Breast epithelium (tissue), 4 donors: ENCODE data around the gene RRAGD. TPM values are rescaled to one million over a fixed set of nuclear protein-coding genes. Genes with fewer than 3 reads are reported as not detected.

Experiments used
- DNase-seq, 2 donors: peaks; one replicate each; pipeline ENCODE4 v3.0.0-alpha.2; 2019; ENCODE audit warnings: low spot score in 2 of 2
- H3K27ac ChIP-seq, 2 donors: fragments of 200-600 bp; sonication (generic) in 1 of 2; one replicate each; pipeline ENCODE4 v1.5.1; 2016 to 2019; ENCODE audit warnings: mild to moderate bottlenecking in 1 of 2
- H3K27me3 ChIP-seq, 2 donors: fragments of 200-600 bp; sonication (generic) in 1 of 2; one replicate each; pipeline versions ENCODE4 v1.5.1 to v1.6.0; 2017 to 2019; ENCODE audit warnings: control low read depth in 1 of 2, mild to moderate bottlenecking in 1 of 2
- H3K36me3 ChIP-seq: fragments of 200-600 bp; one replicate; pipeline ENCODE4 v1.5.1; 2019
- H3K4me1 ChIP-seq, 2 donors: fragments of 200-600 bp; sonication (generic); one replicate each; pipeline ENCODE4 v1.5.1; 2016 to 2019; ENCODE audit warnings: control low read depth in 1 of 2
- H3K4me3 ChIP-seq, 3 donors: fragments of 200-600 bp; sonication (generic); 1 replicate in 2 of 3; 2 replicates in 1 of 3; pipeline ENCODE4 v1.5.1; 2016 to 2019; ENCODE audit warnings: mild to moderate bottlenecking in 3 of 3, moderate library complexity in 2 of 3
- H3K9me3 ChIP-seq, 2 donors: fragments of 200-600 bp; sonication (generic) in 1 of 2; one replicate each; pipeline ENCODE4 v1.5.1; 2016 to 2019; ENCODE audit warnings: control low read depth in 1 of 2
- POLR2A ChIP-seq: fragments of 450-650 bp; IDR thresholded peaks from one replicate; pipeline ENCODE4 v1.6.1; 2016; ENCODE audit warnings: antibody characterized with exemption, mild to moderate bottlenecking, moderate library complexity
- POLR2AphosphoS5 ChIP-seq, 3 donors: sonication (generic); formaldehyde crosslinking; IDR thresholded peaks; one replicate each; pipeline ENCODE4 v1.6.1; 2017; ENCODE audit warnings: antibody characterized with exemption in 3 of 3
- intact Hi-C: fragments of 100-400 bp; cut with DNase I; formaldehyde crosslinking; loops from one replicate; pipeline ENCODE4 v1.15.1; 2023; ENCODE audit warnings: low total_unique reads
- total RNA-seq, 3 donors: library from RNA; depleted of rRNA; stranded (reverse); fragments of >200 nt; gene quantifications; one replicate each; pipeline ENCODE4 v1.1.0, GENCODE V29; 2016
- TF ChIP-seq, protein P1 (sequence below), 3 donors: fragments of 450-650 bp; IDR thresholded peaks; one replicate each; pipeline ENCODE4 v1.5.1; 2016 to 2017; ENCODE audit warnings: antibody characterized with exemption in 3 of 3, mild to moderate bottlenecking in 3 of 3, moderate library complexity in 3 of 3

The RRAGD gene
- total RNA-seq, 3 donors from 2014 or later, result 12.8 to 38.6 (median 23.9) TPM

DNA sequence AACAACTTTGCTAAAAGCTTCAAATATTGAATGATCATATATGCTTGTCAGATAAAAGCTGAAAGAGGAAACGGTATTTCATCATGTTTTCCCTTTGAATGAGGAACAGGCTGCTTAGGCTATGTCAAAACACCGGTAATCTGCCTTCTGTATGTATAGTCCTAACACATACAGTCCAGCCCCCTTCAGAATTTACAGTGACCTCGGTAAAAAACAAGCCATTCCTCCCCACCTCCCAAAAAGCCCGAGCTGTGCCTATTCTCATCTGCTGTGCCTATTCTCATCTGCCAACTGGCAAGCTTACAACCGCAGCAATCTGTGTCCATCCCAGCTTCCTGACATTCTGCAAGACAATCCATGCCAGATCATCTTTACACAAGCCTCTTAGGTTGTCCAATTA, 32.8 kb downstream of the RRAGD start:
- H3K27me3 ChIP-seq, result no peaks in the 10 kb centered on the region
- TF ChIP-seq, protein P1, sequence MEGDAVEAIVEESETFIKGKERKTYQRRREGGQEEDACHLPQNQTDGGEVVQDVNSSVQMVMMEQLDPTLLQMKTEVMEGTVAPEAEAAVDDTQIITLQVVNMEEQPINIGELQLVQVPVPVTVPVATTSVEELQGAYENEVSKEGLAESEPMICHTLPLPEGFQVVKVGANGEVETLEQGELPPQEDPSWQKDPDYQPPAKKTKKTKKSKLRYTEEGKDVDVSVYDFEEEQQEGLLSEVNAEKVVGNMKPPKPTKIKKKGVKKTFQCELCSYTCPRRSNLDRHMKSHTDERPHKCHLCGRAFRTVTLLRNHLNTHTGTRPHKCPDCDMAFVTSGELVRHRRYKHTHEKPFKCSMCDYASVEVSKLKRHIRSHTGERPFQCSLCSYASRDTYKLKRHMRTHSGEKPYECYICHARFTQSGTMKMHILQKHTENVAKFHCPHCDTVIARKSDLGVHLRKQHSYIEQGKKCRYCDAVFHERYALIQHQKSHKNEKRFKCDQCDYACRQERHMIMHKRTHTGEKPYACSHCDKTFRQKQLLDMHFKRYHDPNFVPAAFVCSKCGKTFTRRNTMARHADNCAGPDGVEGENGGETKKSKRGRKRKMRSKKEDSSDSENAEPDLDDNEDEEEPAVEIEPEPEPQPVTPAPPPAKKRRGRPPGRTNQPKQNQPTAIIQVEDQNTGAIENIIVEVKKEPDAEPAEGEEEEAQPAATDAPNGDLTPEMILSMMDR (IDR thresholded peaks at IDR 0.05), result no peak
- no peak for TF ChIP-seq POLR2A
- TF ChIP-seq POLR2AphosphoS5 (IDR thresholded peaks at IDR 0.05), result no peak
- no peak overlapping the region for H3K4me3 ChIP-seq
- H3K4me1 ChIP-seq, result no peaks in the 10 kb centered on the region
- no peaks in the 10 kb centered on the region for H3K36me3 ChIP-seq
- H3K9me3 ChIP-seq, result no peaks in the 10 kb centered on the region
- H3K27ac ChIP-seq, result no peak overlapping the region
- intact Hi-C loops, result no loop called here
- DNase-seq, result no peak

DNA sequence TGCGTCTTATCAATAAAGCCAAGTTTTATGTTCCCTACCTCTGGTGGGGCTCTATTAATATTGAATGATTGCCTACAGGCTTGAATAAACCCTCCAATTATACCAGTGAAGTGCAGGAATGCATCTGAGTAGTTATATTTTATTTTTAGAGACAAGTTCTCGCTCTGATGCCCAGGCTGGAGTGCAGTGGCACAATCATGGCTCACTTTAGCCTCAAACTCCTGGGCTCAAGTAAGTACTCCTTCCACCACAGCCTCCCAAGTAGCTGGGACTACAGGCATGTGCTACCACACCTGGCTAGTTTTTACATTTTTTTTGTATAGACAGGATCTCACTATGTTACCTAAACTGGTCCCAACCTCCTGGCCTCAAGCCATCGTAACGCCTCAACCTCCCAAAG, 33.4 kb downstream of the RRAGD start:
- intact Hi-C loops, result no loop called here
- TF ChIP-seq POLR2AphosphoS5 (IDR thresholded peaks at IDR 0.05), result no peak
- H3K9me3 ChIP-seq, result no peaks in the 10 kb centered on the region

DNA sequence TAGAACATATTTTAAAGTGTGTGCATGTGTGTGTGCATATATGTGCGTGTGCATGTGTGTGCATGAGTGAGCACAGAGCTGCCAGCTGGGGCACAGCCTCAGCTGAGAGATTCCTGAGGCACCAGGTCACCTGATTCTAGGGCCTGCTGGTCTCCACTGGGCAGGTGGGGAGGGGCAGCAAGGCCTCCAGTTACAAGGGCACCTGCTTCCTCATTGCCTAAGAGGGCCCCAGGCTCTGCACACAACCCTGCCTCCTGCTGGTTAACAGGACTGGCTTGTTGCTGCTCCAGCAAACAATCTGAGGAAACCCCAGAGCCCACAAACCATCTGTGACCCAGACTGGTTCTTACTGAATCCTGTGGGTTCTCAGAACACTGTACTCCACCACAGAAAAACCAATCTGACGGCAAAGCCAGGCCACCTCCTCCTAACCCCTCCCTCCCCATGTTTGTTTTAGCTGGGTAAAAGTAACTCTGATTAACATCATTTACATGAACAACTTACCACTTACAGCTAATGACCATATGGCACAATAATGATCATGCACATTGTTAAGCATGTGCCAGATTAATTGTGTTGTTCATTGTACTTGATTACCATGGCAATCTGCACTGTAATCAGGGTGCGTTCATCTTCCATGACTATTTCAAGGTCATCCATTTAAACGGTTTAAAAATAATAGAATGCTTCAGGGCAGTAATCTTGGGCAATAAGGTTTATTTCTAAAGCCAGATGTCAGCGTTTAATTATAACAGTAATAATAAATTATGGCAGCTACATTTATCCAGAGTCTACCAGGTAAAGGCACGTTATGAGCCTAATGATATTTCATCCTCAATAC, 36.4 kb downstream of the RRAGD start:
- H3K36me3 ChIP-seq, result no peaks in the 10 kb centered on the region
- peak; percentile 67 to 73 for DNase-seq
- H3K27ac ChIP-seq, result peak overlapping the region in 1 of 2 donors; percentile 29
- no peaks in the 10 kb centered on the region for H3K4me1 ChIP-seq
- TF ChIP-seq POLR2A, result no peak
- TF ChIP-seq, protein P1 (IDR thresholded peaks at IDR 0.05), result peak in 1 of 3 donors; percentile 35
- TF ChIP-seq POLR2AphosphoS5 (IDR thresholded peaks at IDR 0.05), result peak in 1 of 3 donors; percentile 14
- H3K9me3 ChIP-seq, result no peaks in the 10 kb centered on the region
- no peaks in the 10 kb centered on the region for H3K27me3 ChIP-seq
- intact Hi-C loops, result no loop called here
- H3K4me3 ChIP-seq, result no peak overlapping the region

More for the DNA sequence above, 33.4 kb downstream of the RRAGD start:
- Histone ChIP-seq H3K27ac (no peak overlapping the region), H3K36me3 (no peaks in the 10 kb centered on the region), H3K4me3 (no peak overlapping the region), H3K4me1 (no peaks in the 10 kb centered on the region), H3K27me3 (no peaks in the 10 kb centered on the region)
- DNase-seq, result no peak

DNA sequence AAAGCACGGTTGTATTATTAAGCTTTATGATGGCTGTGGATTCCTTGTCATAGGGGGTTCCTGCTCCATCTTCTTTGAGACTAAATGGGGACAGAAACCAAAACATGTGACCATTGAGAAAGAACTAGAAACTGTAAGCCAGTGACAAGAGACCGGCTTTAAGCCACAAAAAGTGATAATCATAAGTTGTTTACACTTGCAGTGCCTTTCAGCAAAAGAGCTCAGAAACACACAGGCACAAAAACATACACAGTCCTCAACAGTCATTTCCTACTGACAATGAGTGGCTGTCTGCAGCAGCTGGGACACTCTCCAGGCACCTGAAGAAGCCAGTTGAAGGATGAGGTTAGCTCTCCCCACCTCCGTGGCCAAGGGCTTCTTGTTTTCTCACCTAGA, 39.6 kb downstream of the RRAGD start:
- H3K27ac ChIP-seq, result no peak overlapping the region

DNA sequence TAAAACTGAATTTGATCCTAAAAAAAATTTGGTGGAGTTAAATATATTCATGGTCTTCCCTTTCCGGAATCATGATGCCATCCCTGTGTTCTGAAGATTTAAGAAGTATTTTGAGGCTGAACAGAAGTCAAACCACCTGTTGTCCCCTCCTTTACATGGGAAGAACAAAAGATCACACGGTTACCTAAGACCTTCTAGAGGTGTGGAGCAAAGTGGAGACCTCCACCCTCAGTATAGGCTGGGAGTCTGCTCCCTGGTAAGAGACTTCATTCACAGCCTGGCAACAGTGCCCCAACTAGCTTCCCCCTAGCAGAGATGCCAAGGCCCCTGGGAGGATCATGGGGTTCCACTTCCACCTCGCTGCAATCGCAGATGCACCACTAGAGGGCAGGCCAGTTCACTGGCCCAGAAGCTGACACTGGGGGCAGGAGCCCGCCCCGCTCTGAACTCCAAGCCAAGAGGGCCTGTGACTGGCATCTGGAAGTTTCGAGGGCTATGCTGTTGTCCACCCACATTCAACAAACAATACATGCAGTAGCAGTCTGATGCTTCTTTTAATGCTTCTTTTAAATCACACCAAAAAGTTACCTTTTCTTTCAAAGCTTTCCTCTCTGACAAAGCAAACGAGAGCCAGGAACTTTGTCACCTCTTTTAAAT, 40.1 kb downstream of the RRAGD start:
- H3K4me1 ChIP-seq, result no peaks in the 10 kb centered on the region
- no peaks in the 10 kb centered on the region for H3K27me3 ChIP-seq
- no peak for TF ChIP-seq POLR2A
- TF ChIP-seq, protein P1 (IDR thresholded peaks at IDR 0.05), result peak; percentile 64 to 79 (median 76)
- no peaks in the 10 kb centered on the region for H3K9me3 ChIP-seq
- H3K4me3 ChIP-seq, result no peak overlapping the region
- intact Hi-C loops, result no loop called here
- H3K27ac ChIP-seq, result no peak overlapping the region
- H3K36me3 ChIP-seq, result no peaks in the 10 kb centered on the region
- peak; percentile 29 to 69 for DNase-seq

More for the DNA sequence above, 39.6 kb downstream of the RRAGD start:
- Histone ChIP-seq H3K4me1 (no peaks in the 10 kb centered on the region), H3K4me3 (no peak overlapping the region), H3K36me3 (no peaks in the 10 kb centered on the region), H3K9me3 (no peaks in the 10 kb centered on the region), H3K27me3 (no peaks in the 10 kb centered on the region)
- TF ChIP-seq POLR2AphosphoS5 (IDR thresholded peaks at IDR 0.05) (no peak), POLR2A (no peak)
- TF ChIP-seq, protein P1 (IDR thresholded peaks at IDR 0.05), result no peak
- intact Hi-C loops, result no loop called here
- no peak for DNase-seq
